Gastroesophageal sphincter (tissue), 4 donors: ENCODE data around the gene SPDYE18. TPM values are rescaled to one million over a fixed set of nuclear protein-coding genes. Genes with fewer than 3 reads are reported as not detected.
A peak's percentile ranks its signal among the peaks of the same experiment; 100 is the strongest.
"Not testable (repeated sequence)": the region's sequence is repeated elsewhere in the genome, so short reads cannot be mapped to it uniquely, and the experiment has no call there.

Source experiments
- ATAC-seq: fragments of 150-250 bp; one replicate; pipeline ENCODE4 v1.9.1; 2016; ENCODE audit warnings: mild to moderate bottlenecking, moderate library complexity
- H3K27ac ChIP-seq, 4 donors: fragments of 200-600 bp; sonication (generic) in 3 of 4; 1 replicate in 3 of 4; 2 replicates in 1 of 4; pipeline ENCODE4 v1.5.1; 2016 to 2019
- H3K27me3 ChIP-seq: fragments of 200-600 bp; sonication (generic); one replicate; pipeline ENCODE4 v1.5.1; 2019
- H3K36me3 ChIP-seq, 2 donors: fragments of 200-600 bp; sonication (generic); one replicate each; pipeline ENCODE4 v1.5.1; 2019; ENCODE audit warnings: control low read depth in 1 of 2
- H3K4me1 ChIP-seq, 3 donors: fragments of 200-600 bp; sonication (generic); 1 replicate in 2 of 3; 2 replicates in 1 of 3; pipeline ENCODE4 v1.5.1; 2016 to 2019; ENCODE audit warnings: control low read depth in 2 of 3
- H3K4me3 ChIP-seq, 2 donors: fragments of 200-600 bp; sonication (generic); one replicate each; pipeline ENCODE4 v1.5.1; 2019; ENCODE audit warnings: mild to moderate bottlenecking in 1 of 2, moderate library complexity in 1 of 2
- H3K9me3 ChIP-seq, 3 donors: fragments of 200-600 bp; sonication (generic); one replicate each; pipeline ENCODE4 v1.5.1; 2017 to 2019; ENCODE audit warnings: control low read depth in 2 of 3
- WGBS, 2 donors: methylation state at CpG; one replicate each; pipeline ENCODE4 v1.1.5; 2018; ENCODE audit warnings: low coverage in 1 of 2; 5-methylcytosine and 5-hydroxymethylcytosine counted together
- small RNA-seq, 4 donors: library from RNA; depleted of rRNA; stranded (forward); fragments of <200 nt; gene quantifications; one replicate each; pipeline ENCODE3, GENCODE V24; 2016
- total RNA-seq, 4 donors: library from RNA; depleted of rRNA; stranded (reverse); fragments of >200 nt; gene quantifications; one replicate each; pipeline ENCODE4 v1.1.0, GENCODE V29; 2016

SPDYE18 gene
- total RNA-seq, 4 donors from 2014 or later, result 2.3 to 3.1 TPM; not detected in 2

- Histone ChIP-seq H3K27ac (peak overlapping the region in 1 of 4 donors; percentile 12), H3K36me3 (peaks cover 0 to 19% of the 10 kb centered on the region in 2 donors)
- ATAC-seq, H3K9me3 ChIP-seq, H3K4me1 ChIP-seq, H3K27me3 ChIP-seq, H3K4me3 ChIP-seq: not testable (repeated sequence)
- WGBS, 2 donors, result no CpG with 5 or more reads among the region's 15 CpGs
Measured at GRCh38 chr7:77002104-77002503, 60.3 kb downstream of the SPDYE18 start.

Small RNA genes lying within 50 kb of the gene (small RNA-seq; reads per million reads assigned to genes)
- gene RF00019, result 0 reads per million in 4 donors

Other genes starting within 250 kb of the SPDYE18 start
- not detected for gene SPDYE17, start 30.2 kb downstream of the SPDYE18 start, total RNA-seq
- 10 to 100 TPM in 3 of 4 donors, 1 to 10 TPM in 1; 8.7 to 29.3 (median 20.1) TPM for gene CCDC146, start 60.1 kb upstream of the SPDYE18 start, total RNA-seq
- gene FGL2, start 137.3 kb upstream of the SPDYE18 start, total RNA-seq, result 100 to 1,000 TPM; 199 to 756 (median 378) TPM